AG09319 (cell line): ENCODE measurements around the gene C1QA.
"Not testable (repeated sequence)": the region's sequence is repeated elsewhere in the genome, so short reads cannot be mapped to it uniquely, and the experiment has no call there.

Experiments used
- DNase-seq: peaks from one replicate; pipeline ENCODE4 v3.0.0-alpha.2; 2010; ENCODE audit warnings: low read depth; ENCODE audit errors: extremely low read depth
- TF ChIP-seq, protein P1 (sequence below): IDR thresholded peaks from 2 replicates; pipeline ENCODE4 v1.5.1; 2011; ENCODE audit warnings: low read depth, mild to moderate bottlenecking, inconsistent platforms, low read length, moderate library complexity

The C1QA gene

DNA sequence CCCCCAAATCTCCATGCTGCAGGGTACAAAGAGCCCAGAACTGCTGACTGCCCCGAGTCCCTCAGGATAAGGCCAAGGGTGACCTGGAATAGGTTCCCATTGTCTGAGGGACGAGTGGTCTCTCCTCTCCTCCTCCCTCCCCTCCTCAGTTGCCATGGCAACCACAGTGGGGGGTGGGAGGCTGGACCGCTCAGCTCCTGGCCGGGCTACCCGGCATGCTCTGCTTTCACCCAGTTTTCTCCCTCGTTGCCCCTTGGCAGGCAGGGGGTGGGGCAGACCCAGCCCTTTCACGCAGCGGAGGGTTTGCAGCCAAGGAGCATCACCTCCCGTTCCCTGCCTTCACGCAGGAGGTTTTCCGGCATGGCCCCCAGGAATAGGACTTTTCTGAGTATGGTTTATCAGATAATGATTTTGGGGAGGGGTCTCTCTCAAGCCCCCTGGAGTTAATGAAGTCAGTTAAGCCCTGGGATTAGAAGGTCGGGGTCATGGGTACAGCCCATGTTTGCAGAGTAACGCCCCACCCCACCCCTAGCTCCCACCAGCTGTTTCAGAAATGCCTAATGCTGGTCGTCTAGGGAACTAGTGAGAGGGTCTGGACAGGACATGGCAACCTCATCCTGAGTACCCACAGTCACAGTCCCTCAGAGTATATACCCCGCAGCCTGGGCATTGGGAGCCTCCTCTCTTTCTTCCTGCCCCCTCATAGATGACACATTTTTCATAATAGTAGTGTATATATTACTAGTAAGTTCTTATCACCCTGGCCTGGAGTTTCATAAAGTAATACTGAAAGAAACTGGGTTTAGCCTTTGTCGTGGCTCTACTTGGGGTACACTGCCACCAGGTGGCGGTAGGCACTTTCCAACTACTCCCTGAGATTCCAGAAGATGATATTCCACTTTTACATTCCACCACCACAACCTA is 37.3 kb downstream of the C1QA start:
- DNase-seq: peak; percentile 23
- TF ChIP-seq, protein P1, sequence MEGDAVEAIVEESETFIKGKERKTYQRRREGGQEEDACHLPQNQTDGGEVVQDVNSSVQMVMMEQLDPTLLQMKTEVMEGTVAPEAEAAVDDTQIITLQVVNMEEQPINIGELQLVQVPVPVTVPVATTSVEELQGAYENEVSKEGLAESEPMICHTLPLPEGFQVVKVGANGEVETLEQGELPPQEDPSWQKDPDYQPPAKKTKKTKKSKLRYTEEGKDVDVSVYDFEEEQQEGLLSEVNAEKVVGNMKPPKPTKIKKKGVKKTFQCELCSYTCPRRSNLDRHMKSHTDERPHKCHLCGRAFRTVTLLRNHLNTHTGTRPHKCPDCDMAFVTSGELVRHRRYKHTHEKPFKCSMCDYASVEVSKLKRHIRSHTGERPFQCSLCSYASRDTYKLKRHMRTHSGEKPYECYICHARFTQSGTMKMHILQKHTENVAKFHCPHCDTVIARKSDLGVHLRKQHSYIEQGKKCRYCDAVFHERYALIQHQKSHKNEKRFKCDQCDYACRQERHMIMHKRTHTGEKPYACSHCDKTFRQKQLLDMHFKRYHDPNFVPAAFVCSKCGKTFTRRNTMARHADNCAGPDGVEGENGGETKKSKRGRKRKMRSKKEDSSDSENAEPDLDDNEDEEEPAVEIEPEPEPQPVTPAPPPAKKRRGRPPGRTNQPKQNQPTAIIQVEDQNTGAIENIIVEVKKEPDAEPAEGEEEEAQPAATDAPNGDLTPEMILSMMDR: peak; percentile 88

DNA sequence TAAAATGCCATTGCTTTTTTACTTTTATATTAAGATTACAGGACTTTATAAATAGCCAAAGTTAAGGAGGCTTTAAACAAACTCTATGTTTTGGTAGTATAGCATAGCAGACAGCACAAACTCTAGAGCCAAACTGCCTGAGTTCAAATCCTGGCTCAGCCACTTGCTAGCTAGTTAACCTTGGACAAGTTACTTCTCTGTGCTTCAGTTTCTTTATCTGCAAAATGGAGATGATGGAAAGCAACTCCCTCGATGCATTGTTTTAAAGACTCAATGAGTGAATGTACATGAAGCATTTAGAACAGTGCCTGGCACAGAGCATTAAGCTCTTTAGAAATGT is 38.0 kb downstream of the C1QA start:
- TF ChIP-seq, protein P1: no peak
- no peak for DNase-seq

DNA sequence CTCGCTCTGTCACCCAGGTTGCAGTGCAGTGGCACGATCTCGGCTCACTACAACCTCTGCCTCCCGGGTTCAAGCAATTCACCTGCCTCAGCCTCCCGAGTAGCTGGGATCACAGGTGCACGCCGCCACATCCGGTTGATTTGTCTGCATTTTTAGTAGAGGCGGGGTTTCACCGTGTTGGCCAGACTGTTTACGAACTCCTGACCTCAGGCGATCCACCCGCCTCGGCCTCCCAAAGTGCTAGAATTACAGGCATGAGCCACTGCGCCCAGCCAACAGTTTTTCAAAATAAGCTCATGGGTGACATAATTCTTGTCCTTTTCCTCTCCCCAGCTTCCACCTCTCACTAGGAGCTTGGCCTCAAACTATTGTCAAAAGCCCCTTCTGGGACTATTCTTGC is 39.7 kb downstream of the C1QA start:
- not testable (repeated sequence) for DNase-seq

DNA sequence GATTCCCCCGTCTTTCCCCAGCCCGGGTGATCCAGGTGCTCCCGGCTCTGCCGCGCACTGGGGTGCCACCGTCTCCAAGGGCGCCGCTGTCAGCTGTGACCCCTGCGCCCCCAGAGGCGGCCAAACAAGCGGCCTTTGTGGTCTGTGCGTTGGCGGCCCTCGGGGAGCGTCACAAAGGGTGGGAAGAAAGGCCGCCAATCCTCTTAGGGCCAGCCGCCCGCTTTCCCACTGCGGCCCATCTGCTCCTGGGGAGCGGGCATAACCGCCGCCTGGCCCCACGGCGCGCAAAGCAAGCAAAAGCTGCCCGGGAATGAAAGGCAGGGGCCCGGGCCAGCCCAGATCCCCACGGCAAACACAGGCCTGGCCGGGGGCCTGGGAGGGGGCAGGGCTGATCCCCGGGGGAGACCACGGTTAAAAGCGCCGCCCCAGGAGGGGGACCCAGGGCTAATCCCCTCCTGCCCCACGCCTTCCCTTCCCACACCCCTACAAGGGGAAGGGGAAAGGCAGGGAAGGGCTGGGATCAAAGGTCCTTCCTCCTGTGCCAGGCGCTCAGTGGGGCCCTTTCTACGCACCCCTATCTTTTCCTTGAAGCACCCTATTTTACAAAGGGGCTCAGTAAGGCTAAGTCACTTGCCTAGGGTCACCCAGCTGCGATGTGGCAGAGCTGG is 40.6 kb downstream of the C1QA start:
- TF ChIP-seq, protein P1: no peak
- no peak for DNase-seq

DNA sequence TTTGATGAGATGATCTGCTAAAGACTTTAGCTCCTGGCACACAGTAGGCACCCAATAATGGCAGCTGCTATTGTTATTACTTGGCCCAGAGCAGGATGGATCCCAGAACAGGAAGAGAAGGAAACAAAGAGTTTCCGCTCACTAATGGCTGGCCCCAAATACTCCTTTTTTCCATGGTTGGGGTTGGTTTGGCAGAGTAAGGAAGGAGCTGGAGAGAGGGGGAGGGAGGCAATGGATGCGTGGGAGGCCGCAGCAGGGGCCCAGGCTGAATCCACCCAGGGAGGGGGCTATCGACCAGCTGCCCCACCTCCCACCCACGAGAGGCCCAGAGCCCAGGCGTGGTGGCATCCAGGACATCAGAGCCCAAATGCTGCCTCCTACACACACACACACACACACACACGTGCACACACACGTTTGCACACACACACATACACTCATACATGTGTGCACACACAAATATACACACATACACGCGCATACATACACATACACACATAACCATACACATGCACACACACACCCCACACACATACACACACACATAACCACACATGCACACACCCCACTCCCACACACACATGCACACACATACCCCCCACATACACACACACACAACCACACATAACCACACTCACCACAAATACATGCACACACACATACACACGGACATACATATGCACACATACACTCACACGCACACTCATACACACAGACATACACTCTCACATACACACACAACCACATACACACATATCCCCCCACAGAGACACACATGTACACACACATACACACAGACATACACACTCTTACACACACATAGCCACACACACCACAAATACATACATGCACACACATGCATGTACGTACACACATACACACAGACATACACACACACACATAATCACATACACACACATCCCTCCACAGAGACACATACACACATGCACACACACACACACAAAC is 41.8 kb downstream of the C1QA start:
- no peak for DNase-seq
- TF ChIP-seq, protein P1: no peak

DNA sequence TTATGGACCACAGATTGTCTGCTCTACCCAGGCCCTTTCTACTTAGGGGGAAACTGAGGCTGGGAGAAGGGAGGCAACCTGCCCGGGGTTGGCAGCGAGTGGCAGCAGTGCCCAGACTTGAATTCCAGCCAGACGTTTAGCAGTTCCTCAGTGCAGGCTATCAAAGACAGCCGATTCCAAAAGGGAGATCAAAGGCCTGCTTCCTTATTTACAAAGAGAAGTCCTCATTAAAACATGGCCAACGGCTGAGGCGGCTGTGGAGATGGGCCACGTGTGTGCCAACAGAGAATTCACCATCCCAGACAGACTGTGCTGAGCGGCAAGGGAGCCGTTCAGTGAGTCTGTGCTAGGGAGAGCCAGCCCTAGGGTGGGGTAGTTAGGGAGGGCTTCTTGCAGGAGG is 44.3 kb downstream of the C1QA start:
- TF ChIP-seq, protein P1: no peak
- no peak for DNase-seq

DNA sequence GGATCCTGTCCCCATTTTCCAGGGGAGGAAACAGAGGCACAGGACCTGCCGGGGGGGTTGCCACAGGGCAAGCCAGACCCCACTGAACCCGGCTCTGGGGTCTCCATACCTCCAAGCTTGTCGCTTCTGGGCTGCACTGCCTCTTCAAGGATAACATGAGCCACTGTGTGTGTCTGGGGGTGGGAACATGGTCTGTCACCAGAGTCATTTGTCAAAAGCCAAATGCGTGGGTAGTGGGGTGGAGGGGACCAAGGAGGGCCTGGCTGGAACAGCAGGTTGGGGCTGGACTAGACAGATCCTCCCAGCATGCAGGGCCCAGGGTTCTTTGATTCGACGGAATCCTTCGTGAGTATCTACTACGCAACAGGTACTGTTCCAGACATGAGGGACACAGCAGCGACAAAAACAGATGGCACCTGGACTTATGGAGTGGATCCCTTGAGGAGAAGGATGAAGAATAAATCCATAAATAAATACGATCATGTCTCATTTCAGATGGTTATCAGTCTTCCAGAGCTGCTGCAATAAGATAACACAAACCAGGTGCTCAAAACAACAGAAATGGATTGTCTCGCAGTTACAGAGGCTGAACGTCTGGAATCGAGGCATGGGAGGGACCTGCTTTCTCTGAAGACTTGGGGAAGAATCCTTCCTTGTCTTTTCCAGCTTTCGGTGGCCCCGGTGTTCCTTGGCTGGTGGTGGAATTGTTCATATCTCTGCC is 45.3 kb downstream of the C1QA start:
- DNase-seq: no peak
- TF ChIP-seq, protein P1: no peak
